ENCODE results near the gene FBXO17.

DNA sequence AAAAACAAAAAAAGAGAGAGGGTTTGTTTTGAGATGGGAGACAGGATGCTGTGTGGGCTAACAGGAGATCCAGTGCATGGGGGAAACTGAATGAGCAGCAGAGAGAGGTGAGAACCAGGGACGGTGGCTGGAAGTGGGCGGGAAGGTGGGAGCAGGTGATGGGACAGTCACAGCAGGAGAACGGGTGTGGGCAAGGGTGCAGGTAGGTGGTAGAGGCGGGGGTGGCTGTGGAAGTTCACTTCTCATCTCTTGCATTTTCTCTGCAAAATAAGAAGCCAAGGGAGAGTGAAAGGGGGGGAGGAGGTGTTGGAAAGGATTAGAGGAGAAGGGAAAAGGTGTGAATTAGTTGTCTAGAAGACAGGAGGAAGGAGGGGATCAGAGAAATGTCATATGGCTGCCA is 21.9 kb downstream of the FBXO17 start:
- no peak for TF ChIP-seq POLR2AphosphoS5 (IDR thresholded peaks at IDR 0.05)
- TF ChIP-seq, protein P1, sequence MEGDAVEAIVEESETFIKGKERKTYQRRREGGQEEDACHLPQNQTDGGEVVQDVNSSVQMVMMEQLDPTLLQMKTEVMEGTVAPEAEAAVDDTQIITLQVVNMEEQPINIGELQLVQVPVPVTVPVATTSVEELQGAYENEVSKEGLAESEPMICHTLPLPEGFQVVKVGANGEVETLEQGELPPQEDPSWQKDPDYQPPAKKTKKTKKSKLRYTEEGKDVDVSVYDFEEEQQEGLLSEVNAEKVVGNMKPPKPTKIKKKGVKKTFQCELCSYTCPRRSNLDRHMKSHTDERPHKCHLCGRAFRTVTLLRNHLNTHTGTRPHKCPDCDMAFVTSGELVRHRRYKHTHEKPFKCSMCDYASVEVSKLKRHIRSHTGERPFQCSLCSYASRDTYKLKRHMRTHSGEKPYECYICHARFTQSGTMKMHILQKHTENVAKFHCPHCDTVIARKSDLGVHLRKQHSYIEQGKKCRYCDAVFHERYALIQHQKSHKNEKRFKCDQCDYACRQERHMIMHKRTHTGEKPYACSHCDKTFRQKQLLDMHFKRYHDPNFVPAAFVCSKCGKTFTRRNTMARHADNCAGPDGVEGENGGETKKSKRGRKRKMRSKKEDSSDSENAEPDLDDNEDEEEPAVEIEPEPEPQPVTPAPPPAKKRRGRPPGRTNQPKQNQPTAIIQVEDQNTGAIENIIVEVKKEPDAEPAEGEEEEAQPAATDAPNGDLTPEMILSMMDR (IDR thresholded peaks at IDR 0.05): no peak

Measured in esophagus muscularis mucosa (tissue), 3 donors.